ENCODE data around the gene ZSWIM5. TPM values are rescaled to one million over a fixed set of nuclear protein-coding genes. Genes with fewer than 3 reads are reported as not detected.

Gene ZSWIM5
- total RNA-seq, 4 donors from 2014 or later = 0.53 to 1.3 (median 0.81) TPM

- Histone ChIP-seq H3K4me3 (no peak overlapping the region), H3K9me3 (no peaks in the 10 kb centered on the region), H3K27me3 (no peaks in the 10 kb centered on the region), H3K4me1 (no peaks in the 10 kb centered on the region), H3K27ac (no peak overlapping the region), H3K36me3 (no peaks in the 10 kb centered on the region)
- no peak for TF ChIP-seq CTCF (IDR thresholded peaks at IDR 0.05 in 4 of 5, conservative IDR thresholded peaks at IDR 0.05 in 1 of 5)
- no peak for TF ChIP-seq POLR2A (IDR thresholded peaks at IDR 0.05)
- DNase-seq (no peak), ATAC-seq (no peak)
- in situ Hi-C loops (cut with MboI; ENCODE audit: low sequenced_read_pairs in 4 of 4) (no loop called here), intact Hi-C loops (cut with DNase I; ENCODE audit: low total_unique reads) (no loop called here)
Observed at GRCh38 chr1:45244660-45245059, 38.3 kb upstream of the ZSWIM5 start.

- Histone ChIP-seq H3K27ac (no peak overlapping the region), H3K9me3 (no peaks in the 10 kb centered on the region), H3K36me3 (no peaks in the 10 kb centered on the region), H3K4me3 (no peak overlapping the region), H3K27me3 (no peaks in the 10 kb centered on the region), H3K4me1 (no peaks in the 10 kb centered on the region)
- DNase-seq = no peak
- no peak for ATAC-seq
- TF ChIP-seq CTCF (IDR thresholded peaks at IDR 0.05 in 4 of 5, conservative IDR thresholded peaks at IDR 0.05 in 1 of 5) (no peak), POLR2A (IDR thresholded peaks at IDR 0.05) (no peak)
- intact Hi-C loops (cut with DNase I; ENCODE audit: low total_unique reads) = no loop called here
- in situ Hi-C loops (cut with MboI; ENCODE audit: low sequenced_read_pairs in 4 of 4) = no loop called here
Observed at GRCh38 chr1:45243476-45244343, 37.3 kb upstream of the ZSWIM5 start.

- ATAC-seq = no peak
- intact Hi-C loops (cut with DNase I; ENCODE audit: low total_unique reads) (no loop called here), in situ Hi-C loops (cut with MboI; ENCODE audit: low sequenced_read_pairs in 4 of 4) (no loop called here)
Observed at GRCh38 chr1:45238846-45239245, 32.4 kb upstream of the ZSWIM5 start.

GRCh38 chr1:45236136-45236535, 29.7 kb upstream of the ZSWIM5 start:
- TF ChIP-seq CTCF (IDR thresholded peaks at IDR 0.05 in 4 of 5, conservative IDR thresholded peaks at IDR 0.05 in 1 of 5) = no peak
- no peak for TF ChIP-seq POLR2A (IDR thresholded peaks at IDR 0.05)
- in situ Hi-C loops (cut with MboI; ENCODE audit: low sequenced_read_pairs in 4 of 4) (no loop called here), intact Hi-C loops (cut with DNase I; ENCODE audit: low total_unique reads) (no loop called here)
- DNase-seq = no peak
- H3K4me1 ChIP-seq = no peaks in the 10 kb centered on the region
- no peak overlapping the region for H3K27ac ChIP-seq
- ATAC-seq = no peak
- no peaks in the 10 kb centered on the region for H3K27me3 ChIP-seq
- no peaks in the 10 kb centered on the region for H3K9me3 ChIP-seq
- no peaks in the 10 kb centered on the region for H3K36me3 ChIP-seq
- H3K4me3 ChIP-seq = no peak overlapping the region

More at GRCh38 chr1:45238846-45239245, 32.4 kb upstream of the ZSWIM5 start:
- Histone ChIP-seq H3K4me3 (no peak overlapping the region), H3K36me3 (no peaks in the 10 kb centered on the region), H3K27me3 (no peaks in the 10 kb centered on the region), H3K4me1 (no peaks in the 10 kb centered on the region), H3K9me3 (no peaks in the 10 kb centered on the region), H3K27ac (no peak overlapping the region)
- no peak for DNase-seq
- TF ChIP-seq CTCF (IDR thresholded peaks at IDR 0.05 in 4 of 5, conservative IDR thresholded peaks at IDR 0.05 in 1 of 5) = no peak
- TF ChIP-seq POLR2A (IDR thresholded peaks at IDR 0.05) = no peak

All from gastrocnemius medialis (tissue), 4 donors.